Glutamatergic neuron (in vitro differentiated cells): ENCODE results near the gene PAQR7. TPM values are rescaled to one million over a fixed set of nuclear protein-coding genes. Genes with fewer than 3 reads are reported as not detected.

Source experiments
- DNase-seq: peaks from one replicate; pipeline ENCODE4 v3.0.0; 2022
- H3K27ac Mint-ChIP-seq: one replicate; pipeline ENCODE4 v1.8.0; 2020; ENCODE audit warnings: mild to moderate bottlenecking, mixed read lengths, inconsistent platforms; ENCODE audit not compliant: unreplicated experiment
- H3K27me3 Mint-ChIP-seq: one replicate; pipeline ENCODE4 v1.8.0; 2020; ENCODE audit warnings: mild to moderate bottlenecking, moderate library complexity, mixed read lengths, inconsistent platforms; ENCODE audit not compliant: unreplicated experiment
- H3K36me3 Mint-ChIP-seq: one replicate; pipeline ENCODE4 v1.8.0; 2020; ENCODE audit warnings: mild to moderate bottlenecking, mixed read lengths, inconsistent platforms; ENCODE audit not compliant: unreplicated experiment
- H3K4me1 Mint-ChIP-seq: one replicate; pipeline ENCODE4 v1.8.0; 2020; ENCODE audit warnings: mild to moderate bottlenecking, low read depth, mixed read lengths, inconsistent platforms; ENCODE audit not compliant: unreplicated experiment
- H3K4me3 Mint-ChIP-seq: one replicate; pipeline ENCODE4 v1.8.0; 2020; ENCODE audit warnings: mild to moderate bottlenecking, mixed read lengths, inconsistent platforms; ENCODE audit not compliant: unreplicated experiment
- H3K9me3 Mint-ChIP-seq: one replicate; pipeline ENCODE4 v1.8.0; 2020; ENCODE audit warnings: mild to moderate bottlenecking, moderate library complexity, mixed read lengths, inconsistent platforms; ENCODE audit not compliant: unreplicated experiment
- CTCF ChIP-seq: fragments of 200-600 bp; sonication (generic); IDR thresholded peaks from one replicate; pipeline ENCODE4 v1.5.0; 2021; ENCODE audit not compliant: partially characterized antibody, unreplicated experiment
- microRNA-seq: library from miRNA; unstranded; fragments of <30 nt; microRNA quantifications from one replicate; pipeline ENCODE4, GENCODE V29; 2020; ENCODE audit not compliant: unreplicated experiment
- total RNA-seq: library from RNA; stranded (reverse); fragmentation: NEBNext Ultra II Directional; extraction: Animal tissue kit (Norgen Biotek cat#: 25700); gene quantifications from one replicate; pipeline ENCODE4 v1.2.1, GENCODE V29; 2021; ENCODE audit not compliant: unreplicated experiment

The PAQR7 gene
- total RNA-seq, 1 donor from 2014 or later, result 6.4 TPM

- peaks cover 7% of the 10 kb centered on the region for H3K27me3 Mint-ChIP-seq
- H3K9me3 Mint-ChIP-seq, result peaks cover 4% of the 10 kb centered on the region
- no peaks in the 10 kb centered on the region for H3K36me3 Mint-ChIP-seq
- H3K27ac Mint-ChIP-seq, result no peak overlapping the region
- TF ChIP-seq CTCF, result no peak
- peaks cover 17% of the 10 kb centered on the region for H3K4me1 Mint-ChIP-seq
- DNase-seq, result no peak
- no peak overlapping the region for H3K4me3 Mint-ChIP-seq
Observed at GRCh38 chr1:25815208-25816111, 60.0 kb downstream of the PAQR7 start.

- Mint-ChIP-seq H3K27me3 (peaks cover 7% of the 10 kb centered on the region), H3K4me3 (no peak overlapping the region), H3K36me3 (no peaks in the 10 kb centered on the region), H3K4me1 (peaks cover 20% of the 10 kb centered on the region), H3K27ac (no peak overlapping the region), H3K9me3 (peaks cover 4% of the 10 kb centered on the region)
- TF ChIP-seq CTCF, result no peak
- DNase-seq, result no peak
Observed at GRCh38 chr1:25814549-25815087, 60.9 kb downstream of the PAQR7 start.

- Mint-ChIP-seq H3K4me3 (no peak overlapping the region), H3K36me3 (no peaks in the 10 kb centered on the region), H3K9me3 (no peaks in the 10 kb centered on the region), H3K27ac (no peak overlapping the region), H3K27me3 (peaks cover 1% of the 10 kb centered on the region), H3K4me1 (peaks cover 16% of the 10 kb centered on the region)
- DNase-seq, result no peak
- TF ChIP-seq CTCF, result no peak
Observed at GRCh38 chr1:25813734-25814471, 61.6 kb downstream of the PAQR7 start.

GRCh38 chr1:25813071-25813733 lies 62.3 kb downstream of the PAQR7 start:
- Mint-ChIP-seq H3K36me3 (no peaks in the 10 kb centered on the region), H3K9me3 (no peaks in the 10 kb centered on the region), H3K27ac (no peak overlapping the region), H3K4me3 (no peak overlapping the region), H3K27me3 (peaks cover 1% of the 10 kb centered on the region), H3K4me1 (peaks cover 9% of the 10 kb centered on the region)
- no peak for TF ChIP-seq CTCF
- DNase-seq, result no peak

Small RNA genes lying within 50 kb of the gene (microRNA-seq; reads per million reads assigned to microRNA genes)
- 8.4 reads per million, percentile 44 among the genes with 10 or more reads in this experiment for gene MIR3917

Other genes with a start within 250 kb of the PAQR7 start
- 79.8 TPM for gene SELENON, start 75.5 kb downstream of the PAQR7 start, total RNA-seq
- gene MTFR1L, start 55.8 kb downstream of the PAQR7 start, total RNA-seq, result 70.4 TPM
- gene AUNIP, start 16.3 kb downstream of the PAQR7 start, total RNA-seq, result 1.3 TPM
- 2,298 TPM for gene STMN1, start 30.7 kb upstream of the PAQR7 start, total RNA-seq
- 6.3 TPM for gene PAFAH2, start 122.4 kb upstream of the PAQR7 start, total RNA-seq
- gene EXTL1, start 146.1 kb upstream of the PAQR7 start, total RNA-seq, result 2.6 TPM
- not detected for gene SLC30A2, start 170.4 kb upstream of the PAQR7 start, total RNA-seq
- not detected for gene TRIM63, start 191.9 kb upstream of the PAQR7 start, total RNA-seq
- 7.2 TPM for gene PDIK1L, start 236.1 kb upstream of the PAQR7 start, total RNA-seq